GM19099 (cell line): ENCODE measurements around the gene CLTRN.
A peak's percentile ranks its signal among the peaks of the same experiment; 100 is the strongest.

Experiments used
- POLR2A ChIP-seq: IDR thresholded peaks from 3 replicates; pipeline ENCODE4 v1.6.1; 2011; ENCODE audit warnings: low read depth; ENCODE audit not compliant: insufficient read length; ENCODE audit errors: extremely low read depth

The CLTRN gene, protein sequence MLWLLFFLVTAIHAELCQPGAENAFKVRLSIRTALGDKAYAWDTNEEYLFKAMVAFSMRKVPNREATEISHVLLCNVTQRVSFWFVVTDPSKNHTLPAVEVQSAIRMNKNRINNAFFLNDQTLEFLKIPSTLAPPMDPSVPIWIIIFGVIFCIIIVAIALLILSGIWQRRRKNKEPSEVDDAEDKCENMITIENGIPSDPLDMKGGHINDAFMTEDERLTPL

DNA sequence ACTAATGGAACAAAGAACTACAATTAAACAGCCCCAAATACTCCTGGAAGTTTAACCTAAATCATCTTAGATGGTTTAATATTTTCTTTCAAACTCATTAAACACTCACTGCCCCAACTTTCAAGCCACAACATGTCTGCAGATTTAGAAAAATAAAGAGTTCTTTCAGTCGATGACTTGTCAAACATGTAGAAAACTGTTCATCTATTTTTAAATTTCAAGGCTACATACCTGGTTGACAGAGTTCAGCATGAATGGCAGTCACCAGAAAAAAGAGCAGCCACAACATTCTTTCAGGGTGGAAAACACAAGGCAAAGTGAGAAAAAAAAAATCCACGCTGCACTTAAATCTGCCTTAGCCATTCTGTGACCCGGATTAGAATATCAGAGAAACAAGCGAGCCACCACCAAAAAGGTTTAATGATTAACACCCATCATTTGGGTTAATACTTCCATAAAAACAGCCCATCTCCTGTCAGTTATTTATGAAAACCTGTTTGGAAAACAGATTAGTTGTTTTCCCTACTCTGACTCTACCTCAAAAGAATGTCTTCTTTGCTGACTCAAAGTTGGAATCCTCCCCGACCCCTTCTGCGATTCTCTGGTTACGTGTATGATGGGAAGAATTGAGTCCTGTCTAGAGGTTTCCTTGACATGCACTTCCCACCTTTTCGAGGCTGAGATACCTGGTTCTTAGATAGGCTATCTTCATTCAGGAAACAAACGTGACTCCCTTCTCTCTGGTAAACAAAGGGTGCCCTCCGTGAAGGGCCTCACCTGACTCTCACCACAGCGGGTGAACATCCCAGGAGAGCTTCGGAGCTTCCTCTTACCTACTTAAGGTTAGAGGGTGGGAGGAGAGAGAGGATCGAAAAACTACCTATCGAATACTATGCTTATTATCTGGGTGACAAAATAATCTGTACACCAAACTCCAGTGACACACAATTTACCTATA is at the start of gene CLTRN:
TSS of gene CLTRN (minus strand) at position 319 of the 958 bp plus-strand sequence. CDS start at position 289, 30 bp downstream.
- no peak for TF ChIP-seq POLR2A

DNA sequence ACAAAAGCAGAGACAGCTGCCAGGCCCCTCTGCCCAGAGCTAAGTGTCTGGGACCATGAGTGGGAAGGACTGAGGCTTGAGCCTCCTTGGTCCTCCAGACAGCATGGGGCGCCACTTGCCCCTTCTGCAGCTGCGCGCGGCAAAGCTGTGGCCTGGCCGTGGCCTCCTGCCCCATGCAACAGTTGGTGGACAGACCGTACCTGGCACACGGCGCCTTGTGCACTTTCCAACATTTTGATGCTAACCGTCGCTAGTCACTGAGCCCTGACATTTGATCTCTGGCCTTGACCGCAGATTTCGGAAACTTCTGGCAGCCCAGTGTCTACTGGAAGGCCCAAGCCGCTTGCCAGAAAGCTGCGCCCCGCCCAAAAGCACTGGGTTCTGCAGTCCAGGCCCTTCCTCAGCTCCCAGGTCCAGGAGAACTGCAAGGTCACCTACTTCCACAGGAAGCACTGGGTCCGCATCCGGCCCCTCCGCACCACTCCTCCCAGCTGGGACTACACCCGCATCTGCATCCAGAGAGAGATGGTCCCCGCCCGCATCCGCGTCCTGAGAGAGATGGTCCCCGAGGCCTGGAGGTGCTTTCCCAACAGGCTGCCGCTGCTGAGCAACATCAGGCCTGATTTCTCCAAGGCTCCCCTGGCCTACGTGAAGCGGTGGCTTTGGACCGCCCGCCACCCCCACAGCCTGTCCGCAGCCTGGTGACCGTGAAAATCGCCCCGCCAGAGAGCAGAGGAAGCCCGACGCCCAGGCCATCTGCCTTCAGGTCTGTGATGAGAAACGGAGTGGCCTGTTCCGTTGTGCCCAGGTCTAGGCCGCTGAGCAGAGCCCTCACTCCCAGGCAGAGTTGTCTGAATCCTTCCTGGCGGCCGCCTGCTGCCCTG is 38.1 kb upstream of the CLTRN start:
- no peak for TF ChIP-seq POLR2A

DNA sequence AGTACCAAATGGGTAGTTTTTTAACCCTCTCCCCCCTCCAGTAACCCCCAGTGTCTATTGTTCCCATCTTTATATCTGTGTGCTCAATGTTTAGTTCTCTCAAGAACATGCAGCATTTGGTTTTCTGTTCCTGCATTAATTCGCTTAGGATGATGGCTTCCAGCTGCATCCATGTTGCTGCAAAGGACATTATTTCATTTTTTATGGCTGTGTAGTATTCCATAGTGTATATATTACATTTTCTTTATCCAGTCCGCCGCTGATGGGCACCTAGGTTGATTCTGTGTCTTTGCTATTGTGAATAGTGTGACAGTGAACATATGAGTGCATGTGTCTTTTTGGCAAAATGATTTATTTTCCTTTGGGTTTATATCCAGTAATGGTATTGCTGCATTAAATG is 31.9 kb upstream of the CLTRN start:
- no peak for TF ChIP-seq POLR2A

DNA sequence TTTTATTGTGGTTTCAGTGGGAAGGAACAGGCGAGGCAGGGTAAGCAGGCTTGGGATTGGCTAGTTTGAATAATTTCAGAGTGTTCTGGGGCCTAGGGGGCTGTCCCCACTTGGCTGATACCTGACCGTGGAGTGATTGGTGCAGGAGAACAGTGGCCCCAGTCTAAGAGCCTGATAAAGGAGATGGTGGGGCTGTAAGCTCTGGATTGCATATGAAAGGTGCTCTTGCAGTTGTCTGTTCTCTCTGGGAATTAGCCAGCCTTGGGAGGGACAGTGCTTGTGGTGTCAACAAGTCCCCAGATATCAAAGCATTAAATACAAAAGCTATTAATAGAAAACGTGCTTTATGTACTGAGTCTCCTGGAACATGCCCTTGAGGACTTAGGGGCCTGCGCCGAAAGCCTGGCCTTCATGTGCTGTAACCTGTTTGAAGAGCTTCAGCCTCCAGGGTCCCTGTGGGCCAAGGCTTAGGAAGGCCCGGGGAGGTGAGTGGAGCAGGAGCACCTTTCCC is 30.4 kb upstream of the CLTRN start:
- no peak for TF ChIP-seq POLR2A

DNA sequence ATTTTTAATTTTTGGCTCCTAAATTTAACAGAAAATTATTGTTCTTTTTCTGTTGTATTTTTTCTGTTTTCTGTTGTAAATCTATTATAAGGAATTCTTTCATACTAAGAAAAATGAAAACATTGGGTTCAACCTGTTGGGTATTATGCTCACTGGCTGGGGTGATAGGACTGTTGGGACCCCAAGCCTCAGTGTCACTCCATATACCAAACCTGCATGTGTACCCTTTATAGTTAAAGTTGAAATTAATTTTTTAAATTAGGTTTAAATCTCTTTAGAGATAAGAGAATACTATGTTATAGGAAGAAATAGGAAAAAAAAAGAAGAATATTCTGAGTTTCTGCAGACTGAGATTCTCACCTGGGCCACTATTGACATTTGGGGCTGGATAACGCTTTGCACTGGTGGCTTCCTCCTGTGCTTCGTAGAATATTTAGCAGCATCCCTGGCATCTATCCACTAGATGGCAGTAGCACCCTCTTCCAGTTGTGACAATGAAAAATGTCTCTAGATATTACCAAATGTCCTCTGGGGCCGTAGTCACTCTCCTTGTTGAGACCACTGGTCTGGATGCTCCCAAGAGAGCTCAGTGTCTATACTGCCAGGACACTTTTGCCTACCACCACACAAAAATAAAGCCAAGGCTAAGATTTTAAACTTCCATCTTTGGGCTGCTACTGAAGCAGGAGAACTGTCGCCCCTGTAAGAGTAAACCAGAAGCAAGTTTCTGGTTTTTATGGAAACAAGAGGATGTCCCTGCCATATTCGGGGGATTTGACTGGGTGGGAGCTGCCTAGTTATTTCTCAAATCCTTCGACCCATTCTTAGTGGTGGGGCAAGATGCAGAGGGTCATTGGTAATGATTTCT is 22.4 kb upstream of the CLTRN start:
- TF ChIP-seq POLR2A, result no peak

DNA sequence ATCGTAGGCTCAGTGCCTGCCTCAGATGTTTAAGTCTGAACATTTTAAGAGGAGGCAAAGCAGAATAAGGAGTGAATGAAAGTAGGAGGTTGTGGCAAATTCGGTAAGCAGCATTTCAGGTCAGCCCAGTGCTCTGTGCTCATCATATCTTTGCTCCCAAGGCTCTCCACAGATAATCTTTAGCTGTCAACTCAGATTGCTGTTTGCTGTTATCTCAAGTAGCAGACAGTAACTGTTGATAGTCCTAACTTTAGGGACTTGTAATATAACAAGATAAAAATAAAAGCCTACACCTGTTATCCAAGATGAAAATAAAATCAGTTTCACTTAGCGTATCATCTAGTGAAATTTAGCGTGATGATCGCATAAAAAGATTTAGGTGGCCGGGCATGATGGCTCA is 18.6 kb upstream of the CLTRN start:
- no peak for TF ChIP-seq POLR2A

DNA sequence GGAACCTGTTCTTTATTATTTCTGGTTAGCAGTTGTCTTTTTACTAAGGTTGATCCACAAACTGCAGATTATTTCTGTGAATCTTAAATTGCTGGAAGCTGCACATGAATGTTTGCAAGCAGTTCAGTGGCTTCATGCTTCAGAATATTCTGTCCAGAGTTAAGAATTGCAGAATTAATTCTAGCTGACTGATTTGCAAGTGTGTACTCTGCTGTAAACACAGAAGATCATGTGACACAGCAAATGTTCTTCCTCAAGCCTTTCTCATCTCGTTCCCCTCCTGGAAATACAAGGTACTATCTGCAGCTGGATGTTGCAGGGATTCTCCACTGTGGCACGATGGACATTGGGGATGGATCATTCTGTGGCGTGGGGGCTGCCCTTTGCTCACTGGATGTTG is 16.8 kb upstream of the CLTRN start:
- TF ChIP-seq POLR2A, result no peak

DNA sequence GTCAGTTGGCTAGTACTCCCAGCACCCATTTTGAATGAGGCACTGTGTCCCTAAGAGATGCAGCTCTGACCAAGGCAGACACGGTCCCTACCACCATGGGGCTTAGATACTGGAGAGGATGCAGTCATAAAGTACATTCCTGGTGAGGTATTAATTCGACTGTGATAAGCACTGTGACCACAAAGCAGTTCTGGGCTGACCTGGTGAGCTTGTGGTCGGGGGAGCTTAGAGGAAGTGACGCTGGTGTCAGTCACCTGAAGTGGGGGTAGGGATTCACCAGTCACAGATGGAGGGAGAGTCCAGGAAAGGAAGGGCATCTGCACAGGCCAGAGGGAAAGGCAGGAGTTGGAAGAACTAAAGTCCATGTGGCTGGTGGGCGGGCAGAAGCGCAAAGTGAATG is 15.8 kb upstream of the CLTRN start:
- no peak for TF ChIP-seq POLR2A

DNA sequence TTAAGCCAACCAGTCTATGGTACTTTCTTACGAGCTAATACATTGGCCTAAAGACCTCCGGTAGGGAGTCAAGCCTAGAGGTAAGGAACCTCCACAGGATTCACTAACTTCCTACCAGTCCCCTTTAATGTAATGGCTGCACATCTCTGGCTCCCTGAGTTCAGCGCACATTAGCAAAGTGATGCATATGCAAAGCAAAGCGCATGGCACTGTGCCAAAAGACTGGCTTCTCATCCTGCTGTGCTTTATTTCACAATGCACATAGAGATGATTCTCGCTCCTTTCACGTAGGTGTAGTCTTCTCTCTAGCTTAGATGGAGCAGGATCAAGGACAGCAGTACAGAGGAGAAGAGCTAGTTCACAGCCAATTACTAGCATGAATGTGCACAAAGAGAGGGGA is 14.6 kb upstream of the CLTRN start:
- no peak for TF ChIP-seq POLR2A

DNA sequence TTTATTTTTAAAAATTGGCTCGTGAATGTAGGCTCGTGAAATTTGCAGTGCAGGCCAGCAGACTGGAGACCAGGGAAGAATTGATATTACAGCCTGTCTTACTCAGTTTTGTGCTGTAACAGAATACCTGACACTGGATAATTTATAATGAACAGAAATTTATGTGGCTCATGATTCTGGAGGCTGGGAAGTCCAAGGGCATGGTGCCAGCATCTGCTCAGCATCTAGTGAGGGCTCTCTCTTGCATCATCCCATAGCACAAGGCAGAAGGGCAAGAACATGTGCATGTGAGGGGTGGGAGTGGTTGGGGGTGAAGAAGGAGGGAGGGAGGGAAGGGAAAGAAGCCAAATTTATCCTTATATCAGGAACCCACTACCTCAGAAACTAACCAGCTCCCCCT is 13.7 kb upstream of the CLTRN start:
- no peak for TF ChIP-seq POLR2A

DNA sequence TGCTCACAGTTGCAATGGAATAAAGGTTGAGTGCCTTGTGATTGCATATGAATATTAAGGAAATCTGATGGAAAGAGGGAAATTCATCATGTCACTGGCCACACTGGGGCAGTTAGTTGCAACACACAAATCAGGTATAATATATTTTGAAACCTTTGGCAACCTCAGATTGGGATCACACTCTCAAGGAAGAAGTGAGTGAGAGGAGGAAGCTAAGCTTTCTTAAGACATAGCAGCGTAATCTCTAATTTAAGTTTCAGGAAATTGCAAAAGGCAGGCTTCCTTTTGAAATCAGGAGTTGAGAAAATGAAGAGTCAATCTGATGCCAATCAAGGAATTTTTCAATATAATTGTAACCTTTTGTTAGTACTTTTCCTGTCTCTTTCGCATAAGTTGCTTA is 12.3 kb upstream of the CLTRN start:
- TF ChIP-seq POLR2A, result no peak

DNA sequence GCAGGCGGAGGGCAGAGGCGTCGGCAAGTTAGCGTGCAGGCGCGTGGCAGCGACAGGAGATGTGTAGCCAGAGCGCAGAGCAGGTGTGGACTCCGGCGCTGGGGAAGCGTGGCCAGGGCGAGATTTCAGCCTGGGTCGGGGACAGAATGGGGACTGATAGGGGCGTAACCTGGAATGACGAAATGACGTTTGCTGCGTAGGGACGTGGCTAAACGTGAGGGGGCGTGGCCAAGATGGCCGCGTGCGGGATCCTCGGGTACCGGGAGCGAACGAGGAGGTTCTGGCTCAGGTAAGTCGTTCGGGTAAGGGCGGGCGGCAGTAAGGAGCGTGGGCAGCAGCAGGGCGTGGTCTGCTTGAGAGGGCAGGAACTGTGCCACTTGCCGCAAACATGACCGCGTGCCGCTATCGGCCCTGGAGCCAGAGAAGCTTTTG is 10.9 kb upstream of the CLTRN start:
- no peak for TF ChIP-seq POLR2A

DNA sequence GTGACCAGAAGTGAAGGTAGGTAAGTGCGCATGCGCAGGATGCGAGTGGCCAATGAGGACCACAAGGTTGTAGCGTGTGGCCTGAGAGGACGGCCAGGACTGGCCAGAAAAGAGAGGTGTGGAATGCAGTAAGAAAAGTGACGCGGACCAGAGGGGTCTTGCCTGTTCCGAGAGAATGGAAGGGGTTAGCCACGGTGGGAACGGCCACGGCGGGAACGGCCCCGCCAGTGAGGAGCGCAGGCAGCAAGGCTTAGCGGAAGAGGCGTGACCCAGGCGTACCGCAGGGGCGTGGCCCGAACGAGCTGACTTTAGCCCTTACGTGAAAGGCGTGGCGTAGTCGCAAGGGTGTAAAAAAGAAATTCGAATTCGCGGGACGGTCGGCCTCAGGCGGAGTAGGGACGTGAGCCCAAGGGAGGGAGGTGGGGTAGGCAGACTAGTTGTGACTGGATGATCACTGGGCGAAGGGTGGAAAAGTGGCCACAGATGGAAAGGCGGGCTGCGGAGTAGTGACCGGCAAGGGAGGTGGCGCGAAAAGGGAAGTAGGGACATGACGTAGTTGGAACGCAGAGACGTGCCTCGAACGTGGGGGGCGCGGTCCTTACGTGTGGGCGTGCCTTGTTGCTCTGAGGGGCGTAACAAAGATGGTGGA is 10.4 kb upstream of the CLTRN start:
- TF ChIP-seq POLR2A, result peak; percentile 83

DNA sequence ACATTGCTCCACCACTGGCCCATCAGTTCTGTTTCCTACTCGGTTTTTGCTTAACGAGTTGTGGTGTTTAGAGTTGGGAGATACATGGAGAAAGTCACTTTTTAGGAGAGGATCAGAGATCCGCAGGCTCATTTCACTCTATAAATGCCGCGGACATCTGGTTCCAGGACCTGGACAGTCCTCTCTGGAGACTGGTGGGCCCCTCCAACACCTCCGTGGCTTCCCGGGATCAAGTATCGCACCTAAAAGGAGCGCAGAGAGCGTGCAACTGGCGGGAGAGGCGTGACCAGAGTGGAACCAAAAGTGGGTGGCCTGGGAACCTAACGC is 9.9 kb upstream of the CLTRN start:
- no peak for TF ChIP-seq POLR2A
